Loucy (cell line): ENCODE measurements around the gene B3GALNT1.

Source experiments
- H2AFZ ChIP-seq: fragments of 200-600 bp; sonication (generic); 2 replicates; pipeline ENCODE4 v1.6.0; 2016; ENCODE audit warnings: antibody characterized with exemption, mild to moderate bottlenecking, low read length, moderate library complexity
- H3F3A ChIP-seq: fragments of 200-600 bp; 2 replicates; pipeline ENCODE4 v1.6.0; 2016; ENCODE audit warnings: antibody characterized with exemption, low read depth, mild to moderate bottlenecking
- H3K27me3 ChIP-seq: fragments of 200-600 bp; sonication (generic); 2 replicates; pipeline ENCODE4 v1.6.1; 2014; ENCODE audit warnings: low read length, mild to moderate bottlenecking; ENCODE audit not compliant: insufficient read depth, poor library complexity, severe bottlenecking
- H3K36me3 ChIP-seq: fragments of 200-600 bp; sonication (generic); 2 replicates; pipeline ENCODE4 v1.6.1; 2016; ENCODE audit warnings: low read length; ENCODE audit not compliant: insufficient read depth
- H3K4me1 ChIP-seq: fragments of 200-600 bp; sonication (generic); 2 replicates; pipeline ENCODE4 v1.5.1; 2014; ENCODE audit warnings: low read length, mild to moderate bottlenecking; ENCODE audit not compliant: insufficient read depth, poor library complexity, severe bottlenecking
- H3K4me2 ChIP-seq: fragments of 200-600 bp; sonication (generic); 2 replicates; pipeline ENCODE4 v1.6.0; 2014; ENCODE audit warnings: antibody characterized with exemption, low read length, low read depth, mild to moderate bottlenecking; ENCODE audit not compliant: poor library complexity, severe bottlenecking
- H3K4me3 ChIP-seq: fragments of 200-600 bp; sonication (generic); 2 replicates; pipeline ENCODE4 v1.5.1; 2014; ENCODE audit warnings: low read length, mild to moderate bottlenecking, mixed read lengths; ENCODE audit not compliant: poor library complexity, severe bottlenecking
- H3K79me2 ChIP-seq: fragments of 200-600 bp; sonication (generic); 2 replicates; pipeline ENCODE4 v1.6.1; 2014; ENCODE audit warnings: low read length; ENCODE audit not compliant: insufficient read depth
- H3K9ac ChIP-seq: fragments of 200-600 bp; sonication (generic); 2 replicates; pipeline ENCODE4 v1.6.0; 2014; ENCODE audit warnings: mild to moderate bottlenecking, low read depth, low read length, moderate library complexity; ENCODE audit not compliant: poor library complexity, severe bottlenecking
- H3K9me2 ChIP-seq: fragments of 200-600 bp; sonication (generic); replicated peaks from 2 replicates; pipeline ENCODE4 v1.6.1; 2016; ENCODE audit warnings: low read depth, low read length, mixed read lengths
- H3K9me3 ChIP-seq: fragments of 200-600 bp; sonication (generic); 2 replicates; pipeline ENCODE4 v1.6.1; 2014; ENCODE audit warnings: mild to moderate bottlenecking, antibody characterized with exemption, low read length, low read depth; ENCODE audit not compliant: insufficient read depth
- H4K20me1 ChIP-seq: fragments of 200-600 bp; sonication (generic); 2 replicates; pipeline ENCODE4 v1.6.0; 2014; ENCODE audit warnings: antibody characterized with exemption, low read length, mild to moderate bottlenecking; ENCODE audit not compliant: insufficient read depth, poor library complexity, severe bottlenecking
- CTCF ChIP-seq: fragments of 200-600 bp; sonication (generic); conservative IDR thresholded peaks from 2 replicates; pipeline ENCODE4 v1.5.1; 2014; ENCODE audit warnings: mild to moderate bottlenecking, antibody characterized with exemption, low read length
- EZH2phosphoT487 ChIP-seq: fragments of 200-600 bp; IDR thresholded peaks from 2 replicates; pipeline ENCODE4 v1.6.1; 2018; ENCODE audit warnings: antibody characterized with exemption, mild to moderate bottlenecking, moderate library complexity, borderline replicate concordance

B3GALNT1 gene

GRCh38 chr3:161104561-161105551 lies at the start of gene B3GALNT1:
Gene B3GALNT1, minus strand, starts transcription at chr3:161105349. Its CDS starts 18,595 bp downstream, at chr3:161086754.
- no peak within 1 kb of the TSS for H2AFZ ChIP-seq
- no peak within 1 kb of the TSS for H3K4me3 ChIP-seq
- no peak within 1 kb of the TSS for H3K4me2 ChIP-seq

GRCh38 chr3:161153480-161153879 lies 48.3 kb upstream of the B3GALNT1 start:
- Histone ChIP-seq H3K9ac (no peak overlapping the region), H3K9me2 (no peaks in the 10 kb centered on the region), H3K9me3 (no peaks in the 10 kb centered on the region), H3K4me1 (peaks cover 17% of the 10 kb centered on the region), H3K4me2 (no peak overlapping the region), H3K79me2 (no peaks in the 10 kb centered on the region), H2AFZ (no peak overlapping the region; the same call in 1 of the 2 replicates), H3K27me3 (no peaks in the 10 kb centered on the region), H4K20me1 (no peaks in the 10 kb centered on the region), H3F3A (no peaks in the 10 kb centered on the region), H3K36me3 (no peaks in the 10 kb centered on the region), H3K4me3 (no peak overlapping the region)
- TF ChIP-seq CTCF (no peak), EZH2phosphoT487 (no peak)

More at GRCh38 chr3:161104561-161105551, at the start of gene B3GALNT1:
- Histone ChIP-seq H3K4me1 (peaks cover 22% of the 10 kb centered on the region), H3K36me3 (no peaks in the 10 kb centered on the region), H3K27me3 (no peaks in the 10 kb centered on the region), H3K9me3 (no peaks in the 10 kb centered on the region), H4K20me1 (no peaks in the 10 kb centered on the region), H3K9ac (no peak within 1 kb of the TSS), H3K79me2 (no peaks in the 10 kb centered on the region), H3K9me2 (no peaks in the 10 kb centered on the region), H3F3A (no peaks in the 10 kb centered on the region)
- TF ChIP-seq CTCF (no peak), EZH2phosphoT487 (no peak)

- Histone ChIP-seq H3F3A (no peaks in the 10 kb centered on the region), H4K20me1 (no peaks in the 10 kb centered on the region), H3K27me3 (no peaks in the 10 kb centered on the region), H3K4me1 (peaks cover 18% of the 10 kb centered on the region), H3K9ac (no peak overlapping the region), H3K79me2 (no peaks in the 10 kb centered on the region), H3K36me3 (no peaks in the 10 kb centered on the region), H3K9me3 (no peaks in the 10 kb centered on the region), H3K9me2 (no peaks in the 10 kb centered on the region), H2AFZ (peak overlapping the region; percentile 35; the same call in 1 of the 2 replicates), H3K4me2 (no peak overlapping the region), H3K4me3 (no peak overlapping the region)
- TF ChIP-seq EZH2phosphoT487 (no peak), CTCF (no peak)
Measured at GRCh38 chr3:161150001-161150525, 44.9 kb upstream of the B3GALNT1 start.
